Mucosa of rectum (tissue), 2 donors: Measurements from ENCODE around the gene CLTA.

Experiments
- H3K27ac ChIP-seq, 2 donors: one replicate each; pipeline ENCODE4 v1.7.0; 2013; ENCODE audit warnings: inconsistent platforms in 2 of 2, low read depth in 2 of 2, low read length in 2 of 2
- H3K27me3 ChIP-seq, 2 donors: one replicate each; pipeline ENCODE4 v1.7.0; 2013; ENCODE audit warnings: low read length in 2 of 2; ENCODE audit not compliant: control insufficient read depth in 2 of 2, insufficient read depth in 2 of 2
- H3K36me3 ChIP-seq, 2 donors: one replicate each; pipeline ENCODE4 v1.7.0; 2013; ENCODE audit warnings: low read length in 2 of 2; ENCODE audit not compliant: control insufficient read depth in 2 of 2, insufficient read depth in 2 of 2
- H3K4me1 ChIP-seq, 2 donors: one replicate each; pipeline ENCODE4 v1.7.0; 2013; ENCODE audit warnings: low read length in 2 of 2, mild to moderate bottlenecking in 1 of 2; ENCODE audit not compliant: control insufficient read depth in 2 of 2, insufficient read depth in 2 of 2
- H3K4me3 ChIP-seq, 2 donors: one replicate each; pipeline ENCODE4 v1.7.0; 2013; ENCODE audit warnings: low read length in 2 of 2
- H3K9ac ChIP-seq, 2 donors: one replicate each; pipeline ENCODE4 v1.7.0; 2013; ENCODE audit warnings: low read length in 2 of 2, low read depth in 1 of 2, mild to moderate bottlenecking in 1 of 2
- H3K9me3 ChIP-seq, 2 donors: one replicate each; pipeline ENCODE4 v1.7.0; 2013; ENCODE audit warnings: low read length in 2 of 2; ENCODE audit not compliant: control insufficient read depth in 2 of 2
- donor health status: healthy.
- donor health status: Normal muscosa, but diverticular disease.

CLTA gene

GRCh38 chr9:36194326-36195000, 3.7 kb downstream of the CLTA start:
- H3K9me3 ChIP-seq = no peaks in the 10 kb centered on the region
- no peak overlapping the region for H3K9ac ChIP-seq
- no peak overlapping the region for H3K4me3 ChIP-seq
- peaks cover 9 to 10% of the 10 kb centered on the region in 2 donors for H3K36me3 ChIP-seq
- no peaks in the 10 kb centered on the region for H3K27me3 ChIP-seq
- H3K27ac ChIP-seq = no peak overlapping the region
- peaks cover 17 to 22% of the 10 kb centered on the region in 2 donors for H3K4me1 ChIP-seq

GRCh38 chr9:36204906-36205547, 14.3 kb downstream of the CLTA start:
- H3K9ac ChIP-seq = no peak overlapping the region
- H3K27me3 ChIP-seq = no peaks in the 10 kb centered on the region
- H3K4me1 ChIP-seq = peaks cover 0 to 3% of the 10 kb centered on the region in 2 donors
- no peaks in the 10 kb centered on the region for H3K9me3 ChIP-seq
- no peak overlapping the region for H3K27ac ChIP-seq
- peaks cover 75 to 93% of the 10 kb centered on the region in 2 donors for H3K36me3 ChIP-seq
- no peak overlapping the region for H3K4me3 ChIP-seq

GRCh38 chr9:36207016-36207415, 16.3 kb downstream of the CLTA start:
- Histone ChIP-seq H3K4me1 (peaks cover 0 to 3% of the 10 kb centered on the region in 2 donors), H3K27ac (no peak overlapping the region), H3K36me3 (peaks cover 80 to 92% of the 10 kb centered on the region in 2 donors)

GRCh38 chr9:36207546-36208012, 16.9 kb downstream of the CLTA start:
- H3K9me3 ChIP-seq = no peaks in the 10 kb centered on the region
- H3K4me3 ChIP-seq = no peak overlapping the region
- no peak overlapping the region for H3K27ac ChIP-seq
- H3K36me3 ChIP-seq = peaks cover 81 to 92% of the 10 kb centered on the region in 2 donors
- peaks cover 0 to 3% of the 10 kb centered on the region in 2 donors for H3K4me1 ChIP-seq
- no peaks in the 10 kb centered on the region for H3K27me3 ChIP-seq
- no peak overlapping the region for H3K9ac ChIP-seq

More at GRCh38 chr9:36207016-36207415, 16.3 kb downstream of the CLTA start:
- Histone ChIP-seq H3K4me3 (no peak overlapping the region), H3K9ac (no peak overlapping the region), H3K27me3 (no peaks in the 10 kb centered on the region), H3K9me3 (no peaks in the 10 kb centered on the region)

GRCh38 chr9:36208521-36209253, 18.0 kb downstream of the CLTA start:
- H3K27me3 ChIP-seq = no peaks in the 10 kb centered on the region
- no peak overlapping the region for H3K9ac ChIP-seq
- H3K4me3 ChIP-seq = no peak overlapping the region
- H3K9me3 ChIP-seq = no peaks in the 10 kb centered on the region
- no peak overlapping the region for H3K27ac ChIP-seq
- peaks cover 83 to 93% of the 10 kb centered on the region in 2 donors for H3K36me3 ChIP-seq
- peaks cover 0 to 3% of the 10 kb centered on the region in 2 donors for H3K4me1 ChIP-seq

- Histone ChIP-seq H3K36me3 (peaks cover 73 to 90% of the 10 kb centered on the region in 2 donors), H3K4me3 (no peak overlapping the region), H3K27ac (no peak overlapping the region)
Measured at GRCh38 chr9:36210722-36211121, 20.0 kb downstream of the CLTA start.

GRCh38 chr9:36211510-36211909, 20.8 kb downstream of the CLTA start:
- peaks cover 0 to 3% of the 10 kb centered on the region in 2 donors for H3K4me1 ChIP-seq
- H3K36me3 ChIP-seq = peaks cover 71 to 87% of the 10 kb centered on the region in 2 donors
- no peak overlapping the region for H3K27ac ChIP-seq
- no peak overlapping the region for H3K4me3 ChIP-seq
- H3K9me3 ChIP-seq = no peaks in the 10 kb centered on the region
- H3K27me3 ChIP-seq = no peaks in the 10 kb centered on the region
- H3K9ac ChIP-seq = no peak overlapping the region

More at GRCh38 chr9:36210722-36211121, 20.0 kb downstream of the CLTA start:
- no peak overlapping the region for H3K9ac ChIP-seq
- H3K9me3 ChIP-seq = no peaks in the 10 kb centered on the region
- H3K4me1 ChIP-seq = peaks cover 0 to 3% of the 10 kb centered on the region in 2 donors
- no peaks in the 10 kb centered on the region for H3K27me3 ChIP-seq

GRCh38 chr9:36213387-36213786, 22.7 kb downstream of the CLTA start:
- Histone ChIP-seq H3K9ac (no peak overlapping the region), H3K27ac (no peak overlapping the region), H3K9me3 (no peaks in the 10 kb centered on the region), H3K36me3 (peaks cover 76 to 81% of the 10 kb centered on the region in 2 donors), H3K4me1 (no peaks in the 10 kb centered on the region), H3K4me3 (no peak overlapping the region), H3K27me3 (no peaks in the 10 kb centered on the region)

GRCh38 chr9:36213989-36214388, 23.3 kb downstream of the CLTA start:
- Histone ChIP-seq H3K9me3 (no peaks in the 10 kb centered on the region), H3K36me3 (peaks cover 76 to 81% of the 10 kb centered on the region in 2 donors), H3K27ac (no peak overlapping the region), H3K27me3 (no peaks in the 10 kb centered on the region), H3K9ac (no peak overlapping the region), H3K4me3 (no peak overlapping the region), H3K4me1 (no peaks in the 10 kb centered on the region)

- H3K36me3 ChIP-seq = peaks cover 76 to 82% of the 10 kb centered on the region in 2 donors
- H3K27me3 ChIP-seq = no peaks in the 10 kb centered on the region
- H3K4me3 ChIP-seq = no peak overlapping the region
- H3K4me1 ChIP-seq = no peaks in the 10 kb centered on the region
- no peak overlapping the region for H3K9ac ChIP-seq
- H3K9me3 ChIP-seq = no peaks in the 10 kb centered on the region
- no peak overlapping the region for H3K27ac ChIP-seq
Measured at GRCh38 chr9:36214571-36214970, 23.9 kb downstream of the CLTA start.
